Lower leg skin (tissue), 3 donors: Measurements from ENCODE around the gene CDKL5.

Source experiments
- CTCF ChIP-seq, 3 donors: fragments of 450-650 bp; IDR thresholded peaks; one replicate each; pipeline ENCODE4 v1.5.1; 2016; ENCODE audit warnings: antibody characterized with exemption in 3 of 3, mild to moderate bottlenecking in 3 of 3, moderate library complexity in 2 of 3
- POLR2A ChIP-seq, 2 donors: fragments of 450-650 bp; IDR thresholded peaks; one replicate each; pipeline ENCODE4 v1.6.1; 2016 to 2017; ENCODE audit warnings: antibody characterized with exemption in 2 of 2, mild to moderate bottlenecking in 1 of 2, moderate library complexity in 1 of 2

DNA sequence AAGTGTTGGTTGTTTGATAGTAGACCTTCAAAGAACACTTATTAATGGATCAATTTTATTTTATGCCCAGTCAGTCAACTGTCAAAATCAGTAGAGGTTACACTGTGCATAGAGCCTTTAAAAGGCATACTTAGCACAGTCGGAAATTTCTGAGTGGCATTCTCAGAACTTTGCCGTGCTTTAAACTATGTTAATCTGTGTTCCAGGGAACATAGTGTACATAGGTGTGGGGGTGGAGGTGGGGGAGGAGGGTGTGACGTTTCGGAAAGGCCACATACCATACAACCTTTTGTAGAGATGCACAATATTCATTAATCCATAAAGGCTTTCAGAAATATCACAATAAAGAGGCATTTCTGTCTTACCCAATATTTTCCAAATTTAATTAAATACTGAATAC is 170.7 kb downstream of the CDKL5 start:
- no peak for TF ChIP-seq CTCF (IDR thresholded peaks at IDR 0.05)
- TF ChIP-seq POLR2A (IDR thresholded peaks at IDR 0.05) = no peak
